Activated CD4-positive, alpha-beta T cell treated with anti-CD3 and anti-CD28 coated beads, Interleukin-2, amount 50 U/mL, for 24 hours (primary cell): ENCODE data around the gene BPIFB2.

Experiments
- DNase-seq, 2 donors: peaks; one replicate each; pipeline ENCODE4 v3.0.0-alpha.2; 2020; ENCODE audit warnings: low read depth in 1 of 2, low spot score in 1 of 2

Gene BPIFB2

GRCh38 chr20:33067806-33068205 is 60.3 kb downstream of the BPIFB2 start:
- no peak for DNase-seq

GRCh38 chr20:33068251-33068939 is 60.9 kb downstream of the BPIFB2 start:
- DNase-seq, result no peak

- DNase-seq, result no peak
Measured at GRCh38 chr20:33069673-33070072, 62.2 kb downstream of the BPIFB2 start.

- no peak for DNase-seq
Measured at GRCh38 chr20:33070111-33071053, 62.9 kb downstream of the BPIFB2 start.

GRCh38 chr20:33071198-33071597 is 63.7 kb downstream of the BPIFB2 start:
- DNase-seq, result no peak

GRCh38 chr20:33072362-33072761 is 64.9 kb downstream of the BPIFB2 start:
- no peak for DNase-seq

- no peak for DNase-seq
Measured at GRCh38 chr20:33072813-33073212, 65.3 kb downstream of the BPIFB2 start.
